ENCODE measurements around the gene CUEDC2.

The CUEDC2 gene

GRCh38 chr10:102421757-102422512, 10.4 kb downstream of the CUEDC2 start:
- FAIRE-seq (no peak), DNase-seq (ENCODE audit: insufficient read length, low spot score) (no peak)
- TF ChIP-seq TAF1 (IDR thresholded peaks at IDR 0.05; ENCODE audit: low read depth, low read length) (no peak), POU2F2 (IDR thresholded peaks at IDR 0.05; ENCODE audit: low read depth, low read length) (no peak), POLR2AphosphoS5 (IDR thresholded peaks at IDR 0.05; ENCODE audit: low read depth, low read length) (no peak), PAX5 (IDR thresholded peaks at IDR 0.05; ENCODE audit: insufficient read depth, low read length, severe bottlenecking) (no peak), POLR2A (IDR thresholded peaks at IDR 0.05; ENCODE audit: low read depth, low read length) (no peak; the same call in 1 of the 2 replicates), SPI1 (IDR thresholded peaks at IDR 0.05; ENCODE audit: low read depth, low read length) (no peak)

GRCh38 chr10:102421507-102421756, 10.9 kb downstream of the CUEDC2 start:
- FAIRE-seq (no peak), DNase-seq (ENCODE audit: insufficient read length, low spot score) (no peak)
- TF ChIP-seq POLR2A (IDR thresholded peaks at IDR 0.05; ENCODE audit: low read depth, low read length) (no peak), POU2F2 (IDR thresholded peaks at IDR 0.05; ENCODE audit: low read depth, low read length) (no peak), SPI1 (IDR thresholded peaks at IDR 0.05; ENCODE audit: low read depth, low read length) (no peak), POLR2AphosphoS5 (IDR thresholded peaks at IDR 0.05; ENCODE audit: low read depth, low read length) (no peak), PAX5 (IDR thresholded peaks at IDR 0.05; ENCODE audit: insufficient read depth, low read length, severe bottlenecking) (no peak), TAF1 (IDR thresholded peaks at IDR 0.05; ENCODE audit: low read depth, low read length) (no peak)

GRCh38 chr10:102420714-102421506, 11.5 kb downstream of the CUEDC2 start, which contains the start of gene FBXL15:
Gene FBXL15, plus strand, starts transcription at chr10:102420836. Its CDS starts 294 bp downstream, at chr10:102421130.
- TF ChIP-seq TAF1 (IDR thresholded peaks at IDR 0.05; ENCODE audit: low read depth, low read length) (peak; percentile 76), PAX5 (IDR thresholded peaks at IDR 0.05; ENCODE audit: insufficient read depth, low read length, severe bottlenecking) (peak; percentile 45), POU2F2 (IDR thresholded peaks at IDR 0.05; ENCODE audit: low read depth, low read length) (peak; percentile 86; the same call in 1 of the 2 replicates), SPI1 (IDR thresholded peaks at IDR 0.05; ENCODE audit: low read depth, low read length) (peak; percentile 23; the same call in 1 of the 2 replicates), POLR2A (IDR thresholded peaks at IDR 0.05; ENCODE audit: low read depth, low read length) (peak; percentile 54; the same call in 1 of the 2 replicates), POLR2AphosphoS5 (IDR thresholded peaks at IDR 0.05; ENCODE audit: low read depth, low read length) (0 out of 2 replicates have a peak, but pooled peaks have one; percentile 44)
- FAIRE-seq (peak; percentile 98), DNase-seq (ENCODE audit: insufficient read length, low spot score) (peak; percentile 97)

GRCh38 chr10:102420181-102420713, 12.1 kb downstream of the CUEDC2 start:
- DNase-seq (ENCODE audit: insufficient read length, low spot score) (no peak), FAIRE-seq (no peak)
- TF ChIP-seq POU2F2 (IDR thresholded peaks at IDR 0.05; ENCODE audit: low read depth, low read length) (no peak), POLR2AphosphoS5 (IDR thresholded peaks at IDR 0.05; ENCODE audit: low read depth, low read length) (no peak), POLR2A (IDR thresholded peaks at IDR 0.05; ENCODE audit: low read depth, low read length) (no peak), SPI1 (IDR thresholded peaks at IDR 0.05; ENCODE audit: low read depth, low read length) (no peak)

GRCh38 chr10:102419269-102420180, 12.8 kb downstream of the CUEDC2 start:
- FAIRE-seq: peak; percentile 84
- no peak for DNase-seq (ENCODE audit: insufficient read length, low spot score)
- TF ChIP-seq TAF1 (IDR thresholded peaks at IDR 0.05; ENCODE audit: low read depth, low read length) (no peak), SPI1 (IDR thresholded peaks at IDR 0.05; ENCODE audit: low read depth, low read length) (no peak), PAX5 (IDR thresholded peaks at IDR 0.05; ENCODE audit: insufficient read depth, low read length, severe bottlenecking) (no peak)

GRCh38 chr10:102418622-102419268, 13.6 kb downstream of the CUEDC2 start, which contains the start of gene PSD:
Gene PSD, minus strand, starts transcription at chr10:102418785. Its CDS starts 1,747 bp downstream, at chr10:102417038.
- DNase-seq (ENCODE audit: insufficient read length, low spot score) (no peak), FAIRE-seq (no peak)
- TF ChIP-seq POLR2A (IDR thresholded peaks at IDR 0.05; ENCODE audit: low read depth, low read length) (no peak), POU2F2 (IDR thresholded peaks at IDR 0.05; ENCODE audit: low read depth, low read length) (no peak), TAF1 (IDR thresholded peaks at IDR 0.05; ENCODE audit: low read depth, low read length) (no peak), SPI1 (IDR thresholded peaks at IDR 0.05; ENCODE audit: low read depth, low read length) (no peak), PAX5 (IDR thresholded peaks at IDR 0.05; ENCODE audit: insufficient read depth, low read length, severe bottlenecking) (no peak), POLR2AphosphoS5 (IDR thresholded peaks at IDR 0.05; ENCODE audit: low read depth, low read length) (no peak)

GRCh38 chr10:102416695-102417094, 15.7 kb downstream of the CUEDC2 start:
- TF ChIP-seq POU2F2 (IDR thresholded peaks at IDR 0.05; ENCODE audit: low read depth, low read length) (no peak), TAF1 (IDR thresholded peaks at IDR 0.05; ENCODE audit: low read depth, low read length) (no peak), PAX5 (IDR thresholded peaks at IDR 0.05; ENCODE audit: insufficient read depth, low read length, severe bottlenecking) (no peak), SPI1 (IDR thresholded peaks at IDR 0.05; ENCODE audit: low read depth, low read length) (no peak), POLR2AphosphoS5 (IDR thresholded peaks at IDR 0.05; ENCODE audit: low read depth, low read length) (no peak), POLR2A (IDR thresholded peaks at IDR 0.05; ENCODE audit: low read depth, low read length) (no peak)
- no peak for DNase-seq (ENCODE audit: insufficient read length, low spot score)
- no peak for FAIRE-seq

GRCh38 chr10:102416283-102416682, 16.1 kb downstream of the CUEDC2 start:
- TF ChIP-seq TAF1 (IDR thresholded peaks at IDR 0.05; ENCODE audit: low read depth, low read length) (no peak), PAX5 (IDR thresholded peaks at IDR 0.05; ENCODE audit: insufficient read depth, low read length, severe bottlenecking) (no peak), POU2F2 (IDR thresholded peaks at IDR 0.05; ENCODE audit: low read depth, low read length) (no peak)
- DNase-seq (ENCODE audit: insufficient read length, low spot score): no peak
- FAIRE-seq: no peak
